Bronchial epithelial cell (primary cell): Measurements from ENCODE around the gene ZYG11A. TPM values are rescaled to one million over a fixed set of nuclear protein-coding genes. Genes with fewer than 3 reads are reported as not detected.
A peak's percentile ranks its signal among the peaks of the same experiment; 100 is the strongest.

Source experiments
- DNase-seq: peaks from one replicate; pipeline ENCODE4 v3.0.0-alpha.2; 2010; ENCODE audit warnings: low read depth
- FAIRE-seq: peaks from 2 replicates; lab custom pipeline; 2011; peaks lifted over from hg19 to GRCh38; lab: Jason Lieb, UNC
- H3K27me3 ChIP-seq: 2 replicates; pipeline ENCODE4 v1.5.1; 2011; ENCODE audit warnings: low read length; ENCODE audit not compliant: control insufficient read depth, insufficient read depth
- H3K36me3 ChIP-seq: 2 replicates; pipeline ENCODE4 v1.5.1; 2011; ENCODE audit warnings: low read length; ENCODE audit not compliant: control insufficient read depth, insufficient read depth
- H3K4me3 ChIP-seq: 2 replicates; pipeline ENCODE4 v1.5.1; 2011; ENCODE audit warnings: mild to moderate bottlenecking, low read depth, low read length, control low read depth
- CTCF ChIP-seq: IDR thresholded peaks from 2 replicates; pipeline ENCODE4 v1.5.1; 2011; ENCODE audit warnings: mild to moderate bottlenecking, moderate library complexity, low read length, control low read depth, inconsistent platforms; ENCODE audit not compliant: insufficient read depth, severe bottlenecking
- total RNA-seq: library from RNA; depleted of rRNA; stranded (reverse); fragments of >200 nt; gene quantifications from 2 replicates; pipeline ENCODE4 v1.2.1, GENCODE V29; 2014

Gene ZYG11A
- total RNA-seq, 1 donor from 2014 or later, result under 0.01 TPM

DNA sequence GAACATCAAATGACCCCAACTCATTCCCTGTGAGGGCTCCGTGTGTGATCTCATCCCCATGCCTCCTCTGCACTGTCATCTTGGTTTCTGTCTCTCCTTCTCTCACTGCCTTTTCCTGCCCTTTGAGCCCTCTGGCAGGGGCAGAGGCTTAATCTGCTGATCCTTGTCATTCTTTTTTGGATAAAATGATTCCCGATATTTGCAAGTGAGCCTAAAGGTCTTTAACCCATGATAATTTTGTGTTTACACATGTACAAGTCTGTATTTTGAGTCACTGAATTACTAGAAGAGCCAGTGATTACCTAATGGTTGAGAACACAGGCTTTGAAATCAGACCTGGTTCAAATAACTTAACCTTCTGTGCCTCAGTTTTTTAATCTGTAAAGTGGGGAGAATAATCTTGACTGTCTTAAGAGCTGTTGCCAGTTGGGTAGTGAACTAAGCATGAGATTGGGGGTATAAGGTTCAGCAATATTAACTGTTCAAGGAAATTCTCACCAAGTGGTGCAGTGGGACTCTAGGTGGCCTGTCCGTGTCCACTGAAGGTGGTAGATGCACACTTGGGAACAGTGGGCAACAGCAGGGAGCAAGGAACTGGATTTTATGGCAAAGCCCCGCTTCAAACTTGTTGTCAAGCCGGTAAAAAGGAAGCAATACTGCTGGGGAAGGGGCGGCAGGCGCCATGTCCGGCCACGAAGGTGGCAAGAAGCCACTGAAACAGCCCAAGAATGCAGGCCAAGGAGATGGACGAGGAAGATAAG lies 77.3 kb downstream of the ZYG11A start:
- no peak for TF ChIP-seq CTCF
- no peaks in the 10 kb centered on the region for H3K36me3 ChIP-seq
- H3K4me3 ChIP-seq, result no peak overlapping the region
- no peak for FAIRE-seq
- H3K27me3 ChIP-seq, result no peaks in the 10 kb centered on the region
- no peak for DNase-seq

- TF ChIP-seq CTCF, result no peak
- Histone ChIP-seq H3K4me3 (peak overlapping the region; percentile 75), H3K36me3 (no peaks in the 10 kb centered on the region), H3K27me3 (no peaks in the 10 kb centered on the region)
- FAIRE-seq, result no peak
- no peak for DNase-seq
Observed at GRCh38 chr1:52920791-52921291, 78.3 kb downstream of the ZYG11A start.

DNA sequence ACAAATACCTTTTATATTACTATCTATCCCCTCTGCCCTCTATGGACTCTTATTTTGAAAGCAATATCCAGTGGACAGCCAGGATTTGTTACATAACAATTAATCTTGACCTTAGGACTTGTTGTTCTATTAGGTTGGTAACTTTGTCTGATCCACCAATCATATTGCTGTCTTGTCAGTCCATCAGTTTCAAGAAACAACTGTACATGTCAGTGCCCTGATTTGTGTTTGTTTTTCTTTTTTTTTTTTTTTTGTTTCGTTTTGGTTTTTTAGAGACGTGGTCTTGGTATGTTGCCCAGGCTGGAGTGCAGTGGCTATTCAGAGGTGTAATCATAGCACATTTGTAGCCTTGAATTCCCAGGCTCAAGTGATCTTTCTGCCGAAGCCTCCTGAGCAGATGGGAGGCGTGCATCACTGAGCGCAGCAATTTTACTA lies 83.0 kb downstream of the ZYG11A start:
- no peak for FAIRE-seq
- DNase-seq, result no peak

DNA sequence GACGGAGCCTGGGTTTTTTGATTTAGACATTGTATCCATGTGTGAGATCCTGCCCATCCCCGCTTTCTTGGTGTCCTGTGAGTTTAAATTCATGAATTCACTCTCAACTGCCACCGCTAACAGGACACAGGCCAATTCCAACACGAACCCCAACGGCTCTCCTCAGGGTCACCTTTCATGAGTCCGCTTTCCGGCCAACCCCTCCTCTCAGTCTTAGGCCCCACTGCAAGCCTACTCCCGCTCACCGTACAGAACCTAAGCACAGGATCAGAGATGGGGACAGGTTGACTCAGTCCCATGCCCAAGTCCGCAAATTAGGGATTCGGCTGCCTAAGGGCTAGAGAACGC lies 84.3 kb downstream of the ZYG11A start:
- no peaks in the 10 kb centered on the region for H3K27me3 ChIP-seq
- H3K4me3 ChIP-seq, result peak overlapping the region; percentile 64
- H3K36me3 ChIP-seq, result no peaks in the 10 kb centered on the region
- FAIRE-seq (no peak), DNase-seq (no peak)
- TF ChIP-seq CTCF, result no peak

More for the DNA sequence above, 83.0 kb downstream of the ZYG11A start:
- Histone ChIP-seq H3K27me3 (no peaks in the 10 kb centered on the region), H3K4me3 (no peak overlapping the region), H3K36me3 (no peaks in the 10 kb centered on the region)
- no peak for TF ChIP-seq CTCF

DNA sequence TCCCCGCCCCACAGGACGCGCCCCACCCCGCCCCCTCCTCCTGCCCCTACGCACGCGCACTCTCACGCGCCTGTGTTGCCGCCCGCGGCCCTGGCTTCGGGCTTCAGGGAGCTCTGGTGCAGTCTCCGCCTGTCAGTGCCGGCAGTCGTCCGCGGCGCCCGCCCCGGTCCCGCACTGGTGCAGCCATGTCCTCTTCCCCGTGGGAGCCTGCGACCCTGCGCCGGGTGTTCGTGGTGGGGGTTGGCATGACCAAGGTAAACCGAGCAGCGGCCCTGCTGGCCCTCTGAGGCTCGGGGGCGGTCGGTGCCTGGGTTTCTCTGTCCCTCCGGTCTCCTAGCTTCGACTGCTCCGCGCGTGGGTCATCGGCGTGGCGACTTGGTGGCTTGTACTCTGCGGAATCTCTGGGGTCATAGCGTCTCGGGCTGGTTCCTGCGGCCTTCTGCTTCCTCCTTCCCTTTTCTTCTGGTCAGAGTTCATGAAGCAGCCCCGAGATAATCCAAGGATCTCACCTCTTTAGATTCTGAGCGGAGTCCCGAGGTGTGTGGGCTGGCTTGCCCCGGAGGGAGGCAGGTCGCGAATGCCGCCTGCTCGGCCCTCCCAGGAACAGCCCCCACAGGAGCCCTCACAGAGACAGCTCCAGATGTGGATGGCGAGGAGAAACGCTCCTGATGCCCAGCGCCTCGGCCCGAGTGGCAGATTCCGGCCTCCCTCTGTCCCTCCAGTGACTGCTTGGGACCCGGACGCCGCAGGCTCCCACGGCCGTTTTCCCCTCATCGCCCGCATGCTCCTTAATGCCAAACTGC lies 84.9 kb downstream of the ZYG11A start, which contains the start of gene SCP2:
TSS of gene SCP2 (plus strand) at position 65 of the 803 bp plus-strand sequence. CDS start at position 186, 121 bp downstream.
- Histone ChIP-seq H3K36me3 (no peaks in the 10 kb centered on the region), H3K27me3 (no peaks in the 10 kb centered on the region), H3K4me3 (peak within 1 kb of the TSS; percentile 64)
- no peak for FAIRE-seq
- peak; percentile 39 for DNase-seq
- no peak for TF ChIP-seq CTCF
